PC-3 (cell line): ENCODE results near the gene RAD23B. TPM values are rescaled to one million over a fixed set of nuclear protein-coding genes. Genes with fewer than 3 reads are reported as not detected.

Source experiments
- ATAC-seq: fragments of 200-7000 bp; cut with Tn5 transposase; 2 replicates; pipeline ENCODE4 v1.9.1; 2020; ENCODE audit warnings: mild to moderate bottlenecking, moderate library complexity
- BruUV-seq: library from RNA; stranded (reverse); fragments of 400-500 nt; replicated peaks from 2 replicates; lab custom pipeline; 2021; lab: Mats Ljungman, UMichigan
- CTCF ChIA-PET: fragments of 300-600 bp; sonication (Branson Sonifier 250); formaldehyde crosslinking; loops from one replicate; lab custom pipeline; 2022; ENCODE audit warnings: antibody characterized with exemption; lab: Charles Lee
- POLR2A ChIA-PET: fragments of 300-600 bp; sonication (Branson Sonifier 250); formaldehyde crosslinking; loops from one replicate; lab custom pipeline; 2022; ENCODE audit warnings: antibody characterized with exemption; ENCODE audit not compliant: unreplicated experiment; lab: Charles Lee
- DNase-seq: peaks from one replicate; pipeline ENCODE4 v3.0.0-alpha.2; 2015
- H2AFZ ChIP-seq: fragments of 300-600 bp; sonication (generic); 2 replicates; pipeline ENCODE4 v1.6.0; 2016; ENCODE audit warnings: antibody characterized with exemption, low read length
- H3F3A ChIP-seq: fragments of 300-600 bp; sonication (generic); one replicate; pipeline ENCODE4 v1.6.0; 2017; ENCODE audit warnings: antibody characterized with exemption, low read length, control low read depth, mild to moderate bottlenecking; ENCODE audit not compliant: unreplicated experiment
- H3K27ac ChIP-seq: fragments of 300-600 bp; sonication (generic); 2 replicates; pipeline ENCODE4 v1.5.1; 2016; ENCODE audit warnings: mild to moderate bottlenecking, low read length
- H3K27me3 ChIP-seq: fragments of 300-600 bp; sonication (generic); 2 replicates; pipeline ENCODE4 v1.6.1; 2016; ENCODE audit warnings: low read length, mixed read lengths
- H3K36me3 ChIP-seq: fragments of 300-600 bp; sonication (generic); 2 replicates; pipeline ENCODE4 v1.6.1; 2016; ENCODE audit warnings: low read depth, mixed run types, low read length, mixed read lengths
- H3K4me1 ChIP-seq: fragments of 300-600 bp; sonication (generic); 2 replicates; pipeline ENCODE4 v1.5.1; 2016; ENCODE audit warnings: low read length; ENCODE audit not compliant: insufficient read depth
- H3K4me2 ChIP-seq: fragments of 300-600 bp; sonication (generic); 2 replicates; pipeline ENCODE4 v1.6.0; 2016; ENCODE audit warnings: low read length
- H3K4me3 ChIP-seq: fragments of 300-600 bp; sonication (generic); 2 replicates; pipeline ENCODE4 v1.5.1; 2016; ENCODE audit warnings: mild to moderate bottlenecking, low read length, mixed read lengths
- H3K79me2 ChIP-seq: fragments of 300-600 bp; sonication (generic); 2 replicates; pipeline ENCODE4 v1.6.1; 2017; ENCODE audit warnings: low read length, mixed read lengths
- H3K9ac ChIP-seq: fragments of 300-600 bp; sonication (generic); 2 replicates; pipeline ENCODE4 v1.6.0; 2016; ENCODE audit warnings: mild to moderate bottlenecking, low read length
- H3K9me2 ChIP-seq: fragments of 300-600 bp; sonication (generic); replicated peaks from 2 replicates; pipeline ENCODE4 v1.6.1; 2016; ENCODE audit warnings: mixed run types, low read length, mixed read lengths
- H3K9me3 ChIP-seq: fragments of 300-600 bp; sonication (generic); 2 replicates; pipeline ENCODE4 v1.6.1; 2016; ENCODE audit warnings: low read length, mixed read lengths
- H4K20me1 ChIP-seq: fragments of 300-600 bp; sonication (generic); 2 replicates; pipeline ENCODE4 v1.6.1; 2016; ENCODE audit warnings: low read length, mixed read lengths
- CTCF ChIP-seq: fragments of 300-600 bp; sonication (generic); conservative IDR thresholded peaks from 2 replicates; pipeline ENCODE4 v1.5.1; 2017; ENCODE audit warnings: antibody characterized with exemption, low read depth, mild to moderate bottlenecking, low read length
- EZH2 ChIP-seq: fragments of 300-600 bp; sonication (generic); IDR thresholded peaks from one replicate; pipeline ENCODE4 v1.6.1; 2017; ENCODE audit warnings: antibody characterized with exemption, mild to moderate bottlenecking, low read length; ENCODE audit not compliant: unreplicated experiment
- EZH2phosphoT487 ChIP-seq: fragments of 300-600 bp; sonication (generic); IDR thresholded peaks from 2 replicates; pipeline ENCODE4 v1.6.1; 2018; ENCODE audit warnings: mild to moderate bottlenecking, antibody characterized with exemption, low read length, borderline replicate concordance
- intact Hi-C: fragments of 100-400 bp; cut with micrococcal nuclease; formaldehyde crosslinking; loops from 2 replicates; pipeline ENCODE4 v1.9.0; 2023
- total RNA-seq: library from RNA; depleted of rRNA; stranded (reverse); fragments of >200 nt; gene quantifications from 2 replicates; pipeline ENCODE4 v1.2.3, GENCODE V29; 2014

RAD23B gene
- total RNA-seq, 1 experiment from 2014 or later: 67.9 TPM

GRCh38 chr9:107307331-107307730 is 24.3 kb downstream of the RAD23B start:
- ChIA-PET CTCF (no interaction called here), POLR2A (no interaction called here)
- no peak for DNase-seq
- Histone ChIP-seq H3F3A (no peaks in the 10 kb centered on the region), H3K9me2 (no peaks in the 10 kb centered on the region), H3K4me2 (no peak overlapping the region), H3K4me1 (no peaks in the 10 kb centered on the region), H2AFZ (no peak overlapping the region), H3K79me2 (peaks cover 91% of the 10 kb centered on the region), H4K20me1 (peaks cover 47% of the 10 kb centered on the region), H3K4me3 (no peak overlapping the region), H3K9ac (no peak overlapping the region), H3K36me3 (peaks cover 54% of the 10 kb centered on the region), H3K27me3 (no peaks in the 10 kb centered on the region), H3K27ac (no peak overlapping the region), H3K9me3 (no peaks in the 10 kb centered on the region)
- intact Hi-C loops: no loop called here
- no peak for TF ChIP-seq EZH2
- no peak for TF ChIP-seq CTCF
- TF ChIP-seq EZH2phosphoT487: no peak
- ATAC-seq: no peak
- BruUV-seq: no TSS peak

- H3K9me2 ChIP-seq: no peaks in the 10 kb centered on the region
- intact Hi-C loops: no loop called here
- H3K4me1 ChIP-seq: no peaks in the 10 kb centered on the region
- H3K4me2 ChIP-seq: no peak overlapping the region
- DNase-seq (no peak), ATAC-seq (no peak)
- CTCF ChIA-PET: no interaction called here
- no peak overlapping the region for H3K9ac ChIP-seq
- H3F3A ChIP-seq: no peaks in the 10 kb centered on the region
- no peak overlapping the region for H2AFZ ChIP-seq
- H3K9me3 ChIP-seq: no peaks in the 10 kb centered on the region
- peaks cover 94% of the 10 kb centered on the region for H3K79me2 ChIP-seq
- TF ChIP-seq EZH2phosphoT487 (no peak), CTCF (no peak), EZH2 (no peak)
- POLR2A ChIA-PET: no interaction called here
- H3K4me3 ChIP-seq: no peak overlapping the region
- H3K27ac ChIP-seq: no peak overlapping the region
- no TSS peak for BruUV-seq
- H3K27me3 ChIP-seq: no peaks in the 10 kb centered on the region
- peaks cover 55% of the 10 kb centered on the region for H3K36me3 ChIP-seq
- H4K20me1 ChIP-seq: peaks cover 48% of the 10 kb centered on the region
Observed at GRCh38 chr9:107308461-107308860, 25.4 kb downstream of the RAD23B start.

- BruUV-seq: no TSS peak
- H3K79me2 ChIP-seq: peaks cover 94% of the 10 kb centered on the region
- ChIA-PET CTCF (no interaction called here), POLR2A (no interaction called here)
- TF ChIP-seq EZH2phosphoT487 (no peak), EZH2 (no peak), CTCF (no peak)
- ATAC-seq (no peak), DNase-seq (no peak)
- H3F3A ChIP-seq: no peaks in the 10 kb centered on the region
- H3K4me3 ChIP-seq: no peak overlapping the region
- H3K4me2 ChIP-seq: no peak overlapping the region
- no peak overlapping the region for H2AFZ ChIP-seq
- H4K20me1 ChIP-seq: peaks cover 45% of the 10 kb centered on the region
- no peak overlapping the region for H3K9ac ChIP-seq
- H3K4me1 ChIP-seq: no peaks in the 10 kb centered on the region
- no peaks in the 10 kb centered on the region for H3K27me3 ChIP-seq
- no peaks in the 10 kb centered on the region for H3K9me3 ChIP-seq
- H3K27ac ChIP-seq: no peak overlapping the region
- intact Hi-C loops: no loop called here
- no peaks in the 10 kb centered on the region for H3K9me2 ChIP-seq
- H3K36me3 ChIP-seq: peaks cover 49% of the 10 kb centered on the region
Observed at GRCh38 chr9:107309271-107309670, 26.2 kb downstream of the RAD23B start.
